ENCODE measurements around the gene PELI2. TPM values are rescaled to one million over a fixed set of nuclear protein-coding genes. Genes with fewer than 3 reads are reported as not detected.

PELI2 gene
- total and polyA plus RNA-seq, 2 experiments from 2014 or later, result 8.0 to 24.5 TPM

DNA sequence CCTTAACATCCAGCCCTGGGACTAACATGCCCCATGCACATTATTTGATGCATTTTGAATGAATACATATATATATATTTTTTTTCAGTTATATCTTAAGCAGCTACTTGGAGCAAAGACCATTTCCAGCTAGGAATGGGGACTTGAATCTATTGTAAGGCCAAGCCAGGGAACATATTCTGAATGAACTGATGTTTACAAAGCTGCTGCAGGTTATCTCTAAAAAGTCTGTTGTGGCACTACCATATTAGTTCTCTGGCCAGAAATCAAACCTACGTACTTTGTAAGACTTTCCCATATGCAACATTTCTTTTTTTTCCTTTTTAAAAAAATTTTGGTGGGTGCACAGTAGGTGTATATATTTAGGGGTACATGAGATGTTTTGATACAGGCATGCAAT is 43.4 kb downstream of the PELI2 start:
- no peak for TF ChIP-seq ZNF114 (CRISPR knock-in tag; IDR thresholded peaks at IDR 0.05)
- TF ChIP-seq, protein P1, sequence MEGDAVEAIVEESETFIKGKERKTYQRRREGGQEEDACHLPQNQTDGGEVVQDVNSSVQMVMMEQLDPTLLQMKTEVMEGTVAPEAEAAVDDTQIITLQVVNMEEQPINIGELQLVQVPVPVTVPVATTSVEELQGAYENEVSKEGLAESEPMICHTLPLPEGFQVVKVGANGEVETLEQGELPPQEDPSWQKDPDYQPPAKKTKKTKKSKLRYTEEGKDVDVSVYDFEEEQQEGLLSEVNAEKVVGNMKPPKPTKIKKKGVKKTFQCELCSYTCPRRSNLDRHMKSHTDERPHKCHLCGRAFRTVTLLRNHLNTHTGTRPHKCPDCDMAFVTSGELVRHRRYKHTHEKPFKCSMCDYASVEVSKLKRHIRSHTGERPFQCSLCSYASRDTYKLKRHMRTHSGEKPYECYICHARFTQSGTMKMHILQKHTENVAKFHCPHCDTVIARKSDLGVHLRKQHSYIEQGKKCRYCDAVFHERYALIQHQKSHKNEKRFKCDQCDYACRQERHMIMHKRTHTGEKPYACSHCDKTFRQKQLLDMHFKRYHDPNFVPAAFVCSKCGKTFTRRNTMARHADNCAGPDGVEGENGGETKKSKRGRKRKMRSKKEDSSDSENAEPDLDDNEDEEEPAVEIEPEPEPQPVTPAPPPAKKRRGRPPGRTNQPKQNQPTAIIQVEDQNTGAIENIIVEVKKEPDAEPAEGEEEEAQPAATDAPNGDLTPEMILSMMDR (conservative IDR thresholded peaks at IDR 0.05; ENCODE audit: low read depth in 2 of 2), result no peak
- TF ChIP-seq EZH2 (IDR thresholded peaks at IDR 0.05; ENCODE audit: low read depth, unreplicated experiment), result no peak
- TF ChIP-seq, protein P2, sequence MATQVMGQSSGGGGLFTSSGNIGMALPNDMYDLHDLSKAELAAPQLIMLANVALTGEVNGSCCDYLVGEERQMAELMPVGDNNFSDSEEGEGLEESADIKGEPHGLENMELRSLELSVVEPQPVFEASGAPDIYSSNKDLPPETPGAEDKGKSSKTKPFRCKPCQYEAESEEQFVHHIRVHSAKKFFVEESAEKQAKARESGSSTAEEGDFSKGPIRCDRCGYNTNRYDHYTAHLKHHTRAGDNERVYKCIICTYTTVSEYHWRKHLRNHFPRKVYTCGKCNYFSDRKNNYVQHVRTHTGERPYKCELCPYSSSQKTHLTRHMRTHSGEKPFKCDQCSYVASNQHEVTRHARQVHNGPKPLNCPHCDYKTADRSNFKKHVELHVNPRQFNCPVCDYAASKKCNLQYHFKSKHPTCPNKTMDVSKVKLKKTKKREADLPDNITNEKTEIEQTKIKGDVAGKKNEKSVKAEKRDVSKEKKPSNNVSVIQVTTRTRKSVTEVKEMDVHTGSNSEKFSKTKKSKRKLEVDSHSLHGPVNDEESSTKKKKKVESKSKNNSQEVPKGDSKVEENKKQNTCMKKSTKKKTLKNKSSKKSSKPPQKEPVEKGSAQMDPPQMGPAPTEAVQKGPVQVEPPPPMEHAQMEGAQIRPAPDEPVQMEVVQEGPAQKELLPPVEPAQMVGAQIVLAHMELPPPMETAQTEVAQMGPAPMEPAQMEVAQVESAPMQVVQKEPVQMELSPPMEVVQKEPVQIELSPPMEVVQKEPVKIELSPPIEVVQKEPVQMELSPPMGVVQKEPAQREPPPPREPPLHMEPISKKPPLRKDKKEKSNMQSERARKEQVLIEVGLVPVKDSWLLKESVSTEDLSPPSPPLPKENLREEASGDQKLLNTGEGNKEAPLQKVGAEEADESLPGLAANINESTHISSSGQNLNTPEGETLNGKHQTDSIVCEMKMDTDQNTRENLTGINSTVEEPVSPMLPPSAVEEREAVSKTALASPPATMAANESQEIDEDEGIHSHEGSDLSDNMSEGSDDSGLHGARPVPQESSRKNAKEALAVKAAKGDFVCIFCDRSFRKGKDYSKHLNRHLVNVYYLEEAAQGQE (IDR thresholded peaks at IDR 0.05; ENCODE audit: unreplicated experiment), result no peak
- TF ChIP-seq, protein P3, sequence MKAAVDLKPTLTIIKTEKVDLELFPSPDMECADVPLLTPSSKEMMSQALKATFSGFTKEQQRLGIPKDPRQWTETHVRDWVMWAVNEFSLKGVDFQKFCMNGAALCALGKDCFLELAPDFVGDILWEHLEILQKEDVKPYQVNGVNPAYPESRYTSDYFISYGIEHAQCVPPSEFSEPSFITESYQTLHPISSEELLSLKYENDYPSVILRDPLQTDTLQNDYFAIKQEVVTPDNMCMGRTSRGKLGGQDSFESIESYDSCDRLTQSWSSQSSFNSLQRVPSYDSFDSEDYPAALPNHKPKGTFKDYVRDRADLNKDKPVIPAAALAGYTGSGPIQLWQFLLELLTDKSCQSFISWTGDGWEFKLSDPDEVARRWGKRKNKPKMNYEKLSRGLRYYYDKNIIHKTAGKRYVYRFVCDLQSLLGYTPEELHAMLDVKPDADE (IDR thresholded peaks at IDR 0.05), result no peak
- no peak for TF ChIP-seq CREB1 (CRISPR knock-in tag; IDR thresholded peaks at IDR 0.05; ENCODE audit: low read depth)
- TF ChIP-seq NANOG (IDR thresholded peaks at IDR 0.05; ENCODE audit: borderline replicate concordance), result no peak
- TF ChIP-seq ZNF331 (CRISPR knock-in tag; IDR thresholded peaks at IDR 0.05; ENCODE audit: low read depth), result no peak
- TF ChIP-seq EZH2phosphoT487 (IDR thresholded peaks at IDR 0.05; ENCODE audit: unreplicated experiment), result no peak
- no peak for TF ChIP-seq POLR2AphosphoS5 (IDR thresholded peaks at IDR 0.05; ENCODE audit: low read depth)
- TF ChIP-seq, protein P4, sequence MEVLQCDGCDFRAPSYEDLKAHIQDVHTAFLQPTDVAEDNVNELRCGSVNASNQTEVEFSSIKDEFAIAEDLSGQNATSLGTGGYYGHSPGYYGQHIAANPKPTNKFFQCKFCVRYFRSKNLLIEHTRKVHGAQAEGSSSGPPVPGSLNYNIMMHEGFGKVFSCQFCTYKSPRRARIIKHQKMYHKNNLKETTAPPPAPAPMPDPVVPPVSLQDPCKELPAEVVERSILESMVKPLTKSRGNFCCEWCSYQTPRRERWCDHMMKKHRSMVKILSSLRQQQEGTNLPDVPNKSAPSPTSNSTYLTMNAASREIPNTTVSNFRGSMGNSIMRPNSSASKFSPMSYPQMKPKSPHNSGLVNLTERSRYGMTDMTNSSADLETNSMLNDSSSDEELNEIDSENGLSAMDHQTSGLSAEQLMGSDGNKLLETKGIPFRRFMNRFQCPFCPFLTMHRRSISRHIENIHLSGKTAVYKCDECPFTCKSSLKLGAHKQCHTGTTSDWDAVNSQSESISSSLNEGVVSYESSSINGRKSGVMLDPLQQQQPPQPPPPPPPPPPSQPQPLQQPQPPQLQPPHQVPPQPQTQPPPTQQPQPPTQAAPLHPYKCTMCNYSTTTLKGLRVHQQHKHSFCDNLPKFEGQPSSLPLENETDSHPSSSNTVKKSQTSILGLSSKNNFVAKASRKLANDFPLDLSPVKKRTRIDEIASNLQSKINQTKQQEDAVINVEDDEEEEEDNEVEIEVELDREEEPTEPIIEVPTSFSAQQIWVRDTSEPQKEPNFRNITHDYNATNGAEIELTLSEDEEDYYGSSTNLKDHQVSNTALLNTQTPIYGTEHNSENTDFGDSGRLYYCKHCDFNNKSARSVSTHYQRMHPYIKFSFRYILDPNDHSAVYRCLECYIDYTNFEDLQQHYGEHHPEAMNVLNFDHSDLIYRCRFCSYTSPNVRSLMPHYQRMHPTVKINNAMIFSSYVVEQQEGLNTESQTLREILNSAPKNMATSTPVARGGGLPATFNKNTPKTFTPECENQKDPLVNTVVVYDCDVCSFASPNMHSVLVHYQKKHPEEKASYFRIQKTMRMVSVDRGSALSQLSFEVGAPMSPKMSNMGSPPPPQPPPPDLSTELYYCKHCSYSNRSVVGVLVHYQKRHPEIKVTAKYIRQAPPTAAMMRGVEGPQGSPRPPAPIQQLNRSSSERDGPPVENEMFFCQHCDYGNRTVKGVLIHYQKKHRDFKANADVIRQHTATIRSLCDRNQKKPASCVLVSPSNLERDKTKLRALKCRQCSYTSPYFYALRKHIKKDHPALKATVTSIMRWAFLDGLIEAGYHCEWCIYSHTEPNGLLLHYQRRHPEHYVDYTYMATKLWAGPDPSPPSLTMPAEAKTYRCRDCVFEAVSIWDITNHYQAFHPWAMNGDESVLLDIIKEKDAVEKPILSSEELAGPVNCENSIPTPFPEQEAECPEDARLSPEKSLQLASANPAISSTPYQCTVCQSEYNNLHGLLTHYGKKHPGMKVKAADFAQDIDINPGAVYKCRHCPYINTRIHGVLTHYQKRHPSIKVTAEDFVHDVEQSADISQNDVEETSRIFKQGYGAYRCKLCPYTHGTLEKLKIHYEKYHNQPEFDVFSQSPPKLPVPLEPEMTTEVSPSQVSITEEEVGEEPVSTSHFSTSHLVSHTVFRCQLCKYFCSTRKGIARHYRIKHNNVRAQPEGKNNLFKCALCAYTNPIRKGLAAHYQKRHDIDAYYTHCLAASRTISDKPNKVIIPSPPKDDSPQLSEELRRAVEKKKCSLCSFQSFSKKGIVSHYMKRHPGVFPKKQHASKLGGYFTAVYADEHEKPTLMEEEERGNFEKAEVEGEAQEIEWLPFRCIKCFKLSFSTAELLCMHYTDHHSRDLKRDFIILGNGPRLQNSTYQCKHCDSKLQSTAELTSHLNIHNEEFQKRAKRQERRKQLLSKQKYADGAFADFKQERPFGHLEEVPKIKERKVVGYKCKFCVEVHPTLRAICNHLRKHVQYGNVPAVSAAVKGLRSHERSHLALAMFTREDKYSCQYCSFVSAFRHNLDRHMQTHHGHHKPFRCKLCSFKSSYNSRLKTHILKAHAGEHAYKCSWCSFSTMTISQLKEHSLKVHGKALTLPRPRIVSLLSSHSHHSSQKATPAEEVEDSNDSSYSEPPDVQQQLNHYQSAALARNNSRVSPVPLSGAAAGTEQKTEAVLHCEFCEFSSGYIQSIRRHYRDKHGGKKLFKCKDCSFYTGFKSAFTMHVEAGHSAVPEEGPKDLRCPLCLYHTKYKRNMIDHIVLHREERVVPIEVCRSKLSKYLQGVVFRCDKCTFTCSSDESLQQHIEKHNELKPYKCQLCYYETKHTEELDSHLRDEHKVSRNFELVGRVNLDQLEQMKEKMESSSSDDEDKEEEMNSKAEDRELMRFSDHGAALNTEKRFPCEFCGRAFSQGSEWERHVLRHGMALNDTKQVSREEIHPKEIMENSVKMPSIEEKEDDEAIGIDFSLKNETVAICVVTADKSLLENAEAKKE (CRISPR knock-in tag; IDR thresholded peaks at IDR 0.05), result no peak
- TF ChIP-seq JUNB (IDR thresholded peaks at IDR 0.05; ENCODE audit: unreplicated experiment), result no peak
- Mint-ChIP-seq H3K4me1 (peaks cover 12% of the 10 kb centered on the region), H3K27me3 (ENCODE audit: insufficient read depth, low read depth, poor library complexity) (no peaks in the 10 kb centered on the region), H3K9me3 (peaks cover 13% of the 10 kb centered on the region; the same call in 2 of the 3 replicates), H3K36me3 (ENCODE audit: low read depth) (peaks cover 21% of the 10 kb centered on the region; the same call in 2 of the 3 replicates), H3K4me3 (no peak overlapping the region), H3K27ac (no peak overlapping the region)
- no peak overlapping the region for H3K27ac ChIP-seq (ENCODE audit: low read depth)
- no peaks in the 10 kb centered on the region for H3F3A ChIP-seq (replicated peaks; ENCODE audit: low read depth)
- H3K4me1 ChIP-seq (ENCODE audit: insufficient read depth), result 0 out of 2 replicates have a peak, but pooled peaks cover 6% of the 10 kb centered on the region
- H3K9me2 ChIP-seq (ENCODE audit: insufficient read depth), result no peaks in the 10 kb centered on the region
- 0 out of 2 replicates have a peak, but pooled peaks cover 6% of the 10 kb centered on the region for H4K20me1 ChIP-seq (replicated peaks; ENCODE audit: insufficient read depth)
- no peak overlapping the region for H3K4me2 ChIP-seq
- no peak overlapping the region for H3K4me3 ChIP-seq
- DNase-seq (ENCODE audit: low spot score) (no peak), ATAC-seq (no peak)
- H3K27me3 ChIP-seq (ENCODE audit: insufficient read depth), result no peaks in the 10 kb centered on the region
- peaks cover 100% of the 10 kb centered on the region for H3K79me2 ChIP-seq (replicated peaks; ENCODE audit: insufficient read depth)
- no peaks in the 10 kb centered on the region for H3K36me3 ChIP-seq (ENCODE audit: insufficient read depth)
- H2AFZ ChIP-seq, result no peak overlapping the region

Measured in GM23338 (cell line).